GM12892 (cell line): ENCODE results near the gene CAMK1D.

Source experiments
- POLR2A ChIP-seq: IDR thresholded peaks from 2 replicates; pipeline ENCODE4 v1.6.1; 2011; ENCODE audit warnings: low read depth, low read length, control low read depth
- POLR2AphosphoS5 ChIP-seq: IDR thresholded peaks from 2 replicates; pipeline ENCODE4 v1.6.1; 2011; ENCODE audit warnings: low read depth, low read length, control low read depth
- TAF1 ChIP-seq: IDR thresholded peaks from 2 replicates; pipeline ENCODE4 v1.6.1; 2011; ENCODE audit warnings: low read depth, mild to moderate bottlenecking, control low read depth, low read length, borderline replicate concordance

DNA sequence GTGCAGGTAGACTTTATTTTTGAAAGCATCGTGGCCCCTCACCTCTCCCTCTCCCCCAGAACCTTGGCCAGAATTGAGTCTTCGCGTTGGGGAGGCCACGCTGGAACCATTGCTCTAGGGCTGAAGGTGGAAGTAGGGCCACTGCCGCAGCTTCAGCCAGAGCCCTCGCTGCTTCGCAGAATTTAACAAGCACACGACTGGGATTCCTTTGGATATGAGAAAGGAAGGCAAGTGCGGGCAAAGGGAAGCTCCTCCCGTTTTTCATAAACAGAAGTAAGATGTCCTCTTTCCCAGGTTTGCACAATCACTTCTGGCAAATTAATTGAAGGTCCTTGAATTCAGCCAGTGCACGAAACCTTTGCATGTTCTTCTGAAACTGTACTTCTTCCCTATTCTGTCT lies 484.1 kb downstream of the CAMK1D start:
- TF ChIP-seq POLR2A (no peak), POLR2AphosphoS5 (no peak), TAF1 (no peak)
